ENCODE results near the gene RNASE12. TPM values are rescaled to one million over a fixed set of nuclear protein-coding genes. Genes with fewer than 3 reads are reported as not detected.
"Not testable (repeated sequence)": the region's sequence is repeated elsewhere in the genome, so short reads cannot be mapped to it uniquely, and the experiment has no call there.

RNASE12 gene
- total and polyA plus RNA-seq, 2 experiments from 2014 or later = not detected

- peaks cover 36% of the 10 kb centered on the region for H3K9me3 Mint-ChIP-seq
- H3K4me1 Mint-ChIP-seq = peaks cover 16% of the 10 kb centered on the region
- not testable (repeated sequence) for H3K4me3 Mint-ChIP-seq; H4K20me1 ChIP-seq (replicated peaks; ENCODE audit: insufficient read depth); DNase-seq (ENCODE audit: low spot score); H3K27me3 ChIP-seq (ENCODE audit: insufficient read depth); H3F3A ChIP-seq (replicated peaks; ENCODE audit: low read depth); H3K4me2 ChIP-seq; H3K4me3 ChIP-seq; H3K27me3 Mint-ChIP-seq (ENCODE audit: insufficient read depth, low read depth, poor library complexity); H3K4me1 ChIP-seq (ENCODE audit: insufficient read depth); H3K36me3 ChIP-seq (ENCODE audit: insufficient read depth); ATAC-seq; H3K79me2 ChIP-seq (replicated peaks; ENCODE audit: insufficient read depth); H3K27ac Mint-ChIP-seq; H3K27ac ChIP-seq (ENCODE audit: low read depth)
- peak overlapping the region; percentile 43; the same call in 1 of the 2 replicates for H2AFZ ChIP-seq
- H3K36me3 Mint-ChIP-seq (ENCODE audit: low read depth) = peaks cover 30% of the 10 kb centered on the region
- peaks cover 14% of the 10 kb centered on the region for H3K9me2 ChIP-seq (ENCODE audit: insufficient read depth)
These were observed 24.0 kb downstream of the RNASE12 start for GRCh38 chr14:20567199-20567598.

GRCh38 chr14:20564501-20564997 is 26.6 kb downstream of the RNASE12 start:
- Mint-ChIP-seq H3K9me3 (peaks cover 19% of the 10 kb centered on the region), H3K36me3 (ENCODE audit: low read depth) (peaks cover 21% of the 10 kb centered on the region), H3K4me3 (no peak overlapping the region), H3K27me3 (ENCODE audit: insufficient read depth, low read depth, poor library complexity) (no peaks in the 10 kb centered on the region), H3K4me1 (peaks cover 25% of the 10 kb centered on the region), H3K27ac (peak overlapping the region; percentile 7; the same call in 1 of the 2 replicates)
- Histone ChIP-seq H3K79me2 (replicated peaks; ENCODE audit: insufficient read depth) (no peaks in the 10 kb centered on the region), H3K27me3 (ENCODE audit: insufficient read depth) (no peaks in the 10 kb centered on the region), H3K4me3 (no peak overlapping the region), H3K4me1 (ENCODE audit: insufficient read depth) (peaks cover 23% of the 10 kb centered on the region), H3K36me3 (ENCODE audit: insufficient read depth) (no peaks in the 10 kb centered on the region; the same call in 1 of the 2 replicates), H3F3A (replicated peaks; ENCODE audit: low read depth) (no peaks in the 10 kb centered on the region), H4K20me1 (replicated peaks; ENCODE audit: insufficient read depth) (no peaks in the 10 kb centered on the region), H3K27ac (ENCODE audit: low read depth) (no peak overlapping the region), H3K4me2 (0 out of 2 replicates have a peak overlapping the region, but pooled peaks have one; percentile 17), H3K9me2 (ENCODE audit: insufficient read depth) (peaks cover 7% of the 10 kb centered on the region; the same call in 1 of the 2 replicates), H2AFZ (peak overlapping the region; percentile 76; the same call in 1 of the 2 replicates)
- TF ChIP-seq STAT1 (IDR thresholded peaks at IDR 0.05; ENCODE audit: unreplicated experiment) (no peak), ZNF462 (CRISPR knock-in tag; IDR thresholded peaks at IDR 0.05) (no peak), CTCF (conservative IDR thresholded peaks at IDR 0.05; ENCODE audit: low read depth in 2 of 2) (0 out of 4 replicates have a peak, but pooled peaks of 1 of the 2 experiments have one; percentile 0)
- ATAC-seq = peak; percentile 61
- DNase-seq (ENCODE audit: low spot score) = no peak

Measured in GM23338 (cell line).